Naive thymus-derived CD4-positive, alpha-beta T cell (primary cell): ENCODE measurements around the gene CHN2. TPM values are rescaled to one million over a fixed set of nuclear protein-coding genes. Genes with fewer than 3 reads are reported as not detected.

Experiments used
- ATAC-seq: fragments of 150-1000 bp; cut with Tn5 transposase; 2 replicates; pipeline ENCODE4 v1.10.0; 2021; ENCODE audit warnings: mild to moderate bottlenecking, moderate library complexity
- CTCF ChIA-PET: fragments of 350-600 bp; sonication (Branson Sonifier 250); formaldehyde crosslinking; loops from one replicate; lab custom pipeline; 2021; ENCODE audit warnings: antibody characterized with exemption; lab: Charles Lee
- POLR2A ChIA-PET: fragments of 350-600 bp; sonication (Branson Sonifier 250); formaldehyde crosslinking; loops from one replicate; lab custom pipeline; 2021; ENCODE audit warnings: antibody characterized with exemption, inconsistent platforms; lab: Charles Lee
- DNase-seq, 9 donors: peaks; one replicate each; pipeline versions ENCODE4 v3.0.0 to v3.0.0-alpha.2; 2020 to 2022; ENCODE audit warnings: mixed read lengths in 1 of 9
- H3K27ac ChIP-seq: one replicate; pipeline ENCODE4 v1.7.0; 2013; ENCODE audit warnings: mild to moderate bottlenecking, low read depth, low read length, moderate library complexity
- H3K27me3 ChIP-seq, 2 donors: one replicate each; pipeline ENCODE4 v1.7.0; 2013; ENCODE audit warnings: low read length in 2 of 2, mild to moderate bottlenecking in 2 of 2, moderate library complexity in 2 of 2; ENCODE audit not compliant: control insufficient read depth in 2 of 2, insufficient read depth in 2 of 2
- H3K36me3 ChIP-seq, 3 experiments: 1 replicate in 2 of 3; 2 replicates in 1 of 3; pipeline ENCODE4 v1.7.0; 2013; ENCODE audit warnings: low read length in 3 of 3, mild to moderate bottlenecking in 3 of 3, moderate library complexity in 1 of 3; ENCODE audit not compliant: insufficient read depth in 3 of 3, control insufficient read depth in 2 of 3
- H3K4me1 ChIP-seq, 2 donors: one replicate each; pipeline ENCODE4 v1.7.0; 2013; ENCODE audit warnings: low read length in 2 of 2, mild to moderate bottlenecking in 2 of 2, moderate library complexity in 1 of 2; ENCODE audit not compliant: control insufficient read depth in 2 of 2, insufficient read depth in 2 of 2
- H3K4me3 ChIP-seq: 2 replicates; pipeline ENCODE4 v1.7.0; 2013; ENCODE audit warnings: mild to moderate bottlenecking, low read length
- H3K9me3 ChIP-seq, 3 experiments: 1 replicate in 2 of 3; 2 replicates in 1 of 3; pipeline ENCODE4 v1.7.0; 2013; ENCODE audit warnings: low read length in 3 of 3; ENCODE audit not compliant: control insufficient read depth in 2 of 3
- H3K27ac Mint-ChIP-seq, 9 donors: one replicate each; pipeline ENCODE4 v1.8.0; 2020 to 2022; ENCODE audit warnings: mixed read lengths in 9 of 9, mild to moderate bottlenecking in 8 of 9, moderate library complexity in 5 of 9, inconsistent platforms in 2 of 9
- H3K27me3 Mint-ChIP-seq, 5 donors: one replicate each; pipeline ENCODE4 v1.8.0; 2021 to 2022; ENCODE audit warnings: mixed read lengths in 5 of 5, mild to moderate bottlenecking in 1 of 5
- H3K36me3 Mint-ChIP-seq, 5 donors: one replicate each; pipeline ENCODE4 v1.8.0; 2020 to 2022; ENCODE audit warnings: mixed read lengths in 5 of 5, mild to moderate bottlenecking in 3 of 5, inconsistent platforms in 1 of 5
- H3K4me1 Mint-ChIP-seq, 7 donors: one replicate each; pipeline ENCODE4 v1.8.0; 2020 to 2022; ENCODE audit warnings: mixed read lengths in 7 of 7, mild to moderate bottlenecking in 3 of 7, inconsistent platforms in 1 of 7
- H3K4me3 Mint-ChIP-seq, 10 donors: one replicate each; pipeline ENCODE4 v1.8.0; 2020 to 2022; ENCODE audit warnings: mild to moderate bottlenecking in 10 of 10, mixed read lengths in 10 of 10, moderate library complexity in 6 of 10, inconsistent platforms in 2 of 10
- H3K9me3 Mint-ChIP-seq, 11 donors: one replicate each; pipeline ENCODE4 v1.8.0; 2020 to 2022; ENCODE audit warnings: mixed read lengths in 11 of 11, mild to moderate bottlenecking in 4 of 11, inconsistent platforms in 1 of 11, moderate library complexity in 1 of 11
- intact Hi-C, 2 donors: fragments of 100-400 bp; cut with micrococcal nuclease; formaldehyde crosslinking; loops; one replicate each; pipeline ENCODE4 v1.15.1; 2023
- polyA plus RNA-seq, 2 donors: library from polyadenylated mRNA; unstranded; fragments of 300-500 nt; fragmentation: Illumina TruSeq; gene quantifications; one replicate each; pipeline ENCODE4 v1.2.3, GENCODE V29; 2021
- total RNA-seq, 6 experiments: library from RNA in 5 of 6; stranded (reverse) in 5 of 6; gene quantifications; 1 replicate in 5 of 6; 2 replicates in 1 of 6; pipeline ENCODE4 v1.2.3 and lab custom pipeline; 2021 to 2026

Gene CHN2
- total and polyA plus RNA-seq, 7 experiments from 2014 or later: 0.34 to 28.1 (median 0.98) TPM

GRCh38 chr7:29391262-29391661 is 196.7 kb downstream of the CHN2 start:
- H3K4me1 Mint-ChIP-seq: no peaks in the 10 kb centered on the region
- DNase-seq: no peak
- CTCF ChIA-PET: no interaction called here
- intact Hi-C loops: no loop called here
- POLR2A ChIA-PET: no interaction called here
- ATAC-seq: no peak
- H3K27me3 Mint-ChIP-seq: peaks cover 0 to 17% (median 0%) of the 10 kb centered on the region in 5 donors
- no peak overlapping the region for H3K27ac Mint-ChIP-seq
- H3K36me3 Mint-ChIP-seq: no peaks in the 10 kb centered on the region
- no peaks in the 10 kb centered on the region for H3K9me3 ChIP-seq
- no peaks in the 10 kb centered on the region for H3K9me3 Mint-ChIP-seq
- H3K27ac ChIP-seq: no peak overlapping the region
- H3K27me3 ChIP-seq: no peaks in the 10 kb centered on the region
- H3K4me1 ChIP-seq: no peaks in the 10 kb centered on the region
- H3K36me3 ChIP-seq: no peaks in the 10 kb centered on the region
- H3K4me3 ChIP-seq: no peak overlapping the region
- no peak overlapping the region for H3K4me3 Mint-ChIP-seq

GRCh38 chr7:29394321-29394720 is 199.7 kb downstream of the CHN2 start:
- Mint-ChIP-seq H3K27ac (no peak overlapping the region), H3K4me3 (no peak overlapping the region), H3K27me3 (peaks cover 0 to 31% (median 3%) of the 10 kb centered on the region in 5 donors), H3K4me1 (peaks cover 0 to 3% (median 0%) of the 10 kb centered on the region in 7 donors), H3K9me3 (no peaks in the 10 kb centered on the region), H3K36me3 (no peaks in the 10 kb centered on the region)
- no peaks in the 10 kb centered on the region for H3K9me3 ChIP-seq
- no peaks in the 10 kb centered on the region for H3K4me1 ChIP-seq
- no peaks in the 10 kb centered on the region for H3K36me3 ChIP-seq
- DNase-seq (no peak), ATAC-seq (no peak)
- ChIA-PET POLR2A (no interaction called here), CTCF (no interaction called here)
- H3K4me3 ChIP-seq: no peak overlapping the region
- no peaks in the 10 kb centered on the region for H3K27me3 ChIP-seq
- intact Hi-C loops: no loop called here
- H3K27ac ChIP-seq: no peak overlapping the region

GRCh38 chr7:29396563-29396962 is 202.0 kb downstream of the CHN2 start:
- Mint-ChIP-seq H3K27ac (no peak overlapping the region), H3K36me3 (no peaks in the 10 kb centered on the region), H3K4me3 (no peak overlapping the region), H3K27me3 (peaks cover 0 to 25% (median 0%) of the 10 kb centered on the region in 5 donors), H3K4me1 (peaks cover 0 to 3% (median 0%) of the 10 kb centered on the region in 7 donors), H3K9me3 (no peaks in the 10 kb centered on the region)
- ChIA-PET CTCF (no interaction called here), POLR2A (no interaction called here)
- Histone ChIP-seq H3K27ac (no peak overlapping the region), H3K4me3 (no peak overlapping the region), H3K9me3 (no peaks in the 10 kb centered on the region), H3K4me1 (no peaks in the 10 kb centered on the region), H3K36me3 (no peaks in the 10 kb centered on the region), H3K27me3 (no peaks in the 10 kb centered on the region)
- intact Hi-C loops: no loop called here
- DNase-seq: no peak
- no peak for ATAC-seq

GRCh38 chr7:29397398-29397797 is 202.8 kb downstream of the CHN2 start:
- peaks cover 0 to 3% (median 0%) of the 10 kb centered on the region in 7 donors for H3K4me1 Mint-ChIP-seq
- no peak overlapping the region for H3K4me3 Mint-ChIP-seq
- CTCF ChIA-PET: interaction anchor here (0.6 to 1.3 kb wide), 2 partner anchors 11 to 1146 kb away, joined by 4 to 5 read pairs; no protein-coding TSS in a partner anchor
- ATAC-seq: no peak
- no peak for DNase-seq
- Histone ChIP-seq H3K4me1 (no peaks in the 10 kb centered on the region), H3K27ac (no peak overlapping the region), H3K27me3 (no peaks in the 10 kb centered on the region), H3K4me3 (no peak overlapping the region), H3K36me3 (no peaks in the 10 kb centered on the region), H3K9me3 (no peaks in the 10 kb centered on the region)
- H3K27ac Mint-ChIP-seq: no peak overlapping the region
- no peaks in the 10 kb centered on the region for H3K36me3 Mint-ChIP-seq
- H3K9me3 Mint-ChIP-seq: no peaks in the 10 kb centered on the region
- POLR2A ChIA-PET: no interaction called here
- peaks cover 0 to 25% (median 0%) of the 10 kb centered on the region in 5 donors for H3K27me3 Mint-ChIP-seq
- intact Hi-C loops: no loop called here

- Histone ChIP-seq H3K27ac (no peak overlapping the region), H3K4me3 (no peak overlapping the region), H3K4me1 (no peaks in the 10 kb centered on the region), H3K36me3 (no peaks in the 10 kb centered on the region), H3K27me3 (no peaks in the 10 kb centered on the region), H3K9me3 (no peaks in the 10 kb centered on the region)
- Mint-ChIP-seq H3K9me3 (no peaks in the 10 kb centered on the region), H3K4me3 (no peak overlapping the region), H3K36me3 (no peaks in the 10 kb centered on the region), H3K27me3 (peaks cover 0 to 25% (median 0%) of the 10 kb centered on the region in 5 donors), H3K27ac (no peak overlapping the region), H3K4me1 (peaks cover 0 to 3% (median 0%) of the 10 kb centered on the region in 7 donors)
- CTCF ChIA-PET: interaction anchor here (1.3 kb wide), 1 partner anchor 11 kb away, joined by 5 read pairs; no protein-coding TSS in a partner anchor
- DNase-seq: no peak
- no peak for ATAC-seq
- intact Hi-C loops: no loop called here
- POLR2A ChIA-PET: no interaction called here
Observed at GRCh38 chr7:29398011-29398410, 203.4 kb downstream of the CHN2 start.

- no peak overlapping the region for H3K4me3 Mint-ChIP-seq
- DNase-seq: no peak
- Histone ChIP-seq H3K27ac (no peak overlapping the region), H3K27me3 (no peaks in the 10 kb centered on the region), H3K4me3 (no peak overlapping the region), H3K4me1 (no peaks in the 10 kb centered on the region), H3K9me3 (no peaks in the 10 kb centered on the region), H3K36me3 (no peaks in the 10 kb centered on the region)
- peaks cover 0 to 14% (median 0%) of the 10 kb centered on the region in 5 donors for H3K27me3 Mint-ChIP-seq
- no peaks in the 10 kb centered on the region for H3K9me3 Mint-ChIP-seq
- H3K4me1 Mint-ChIP-seq: peaks cover 0 to 3% (median 0%) of the 10 kb centered on the region in 7 donors
- no peaks in the 10 kb centered on the region for H3K36me3 Mint-ChIP-seq
- intact Hi-C loops: no loop called here
- ATAC-seq: no peak
- POLR2A ChIA-PET: no interaction called here
- H3K27ac Mint-ChIP-seq: no peak overlapping the region
- CTCF ChIA-PET: no interaction called here
Observed at GRCh38 chr7:29400437-29400836, 205.9 kb downstream of the CHN2 start.

GRCh38 chr7:29401769-29402168 is 207.2 kb downstream of the CHN2 start:
- no peak overlapping the region for H3K27ac ChIP-seq
- no peaks in the 10 kb centered on the region for H3K9me3 ChIP-seq
- no peaks in the 10 kb centered on the region for H3K36me3 Mint-ChIP-seq
- peaks cover 0 to 14% (median 0%) of the 10 kb centered on the region in 5 donors for H3K27me3 Mint-ChIP-seq
- no peak for DNase-seq
- no peak overlapping the region for H3K4me3 ChIP-seq
- no peak for ATAC-seq
- no peaks in the 10 kb centered on the region for H3K27me3 ChIP-seq
- H3K36me3 ChIP-seq: no peaks in the 10 kb centered on the region
- intact Hi-C loops: no loop called here
- CTCF ChIA-PET: no interaction called here
- H3K27ac Mint-ChIP-seq: no peak overlapping the region
- no peaks in the 10 kb centered on the region for H3K4me1 ChIP-seq
- no peak overlapping the region for H3K4me3 Mint-ChIP-seq
- peaks cover 0 to 3% (median 0%) of the 10 kb centered on the region in 7 donors for H3K4me1 Mint-ChIP-seq
- H3K9me3 Mint-ChIP-seq: no peaks in the 10 kb centered on the region
- POLR2A ChIA-PET: no interaction called here
